ENCODE measurements around the gene SERPINB10.

SERPINB10 gene

GRCh38 chr18:63951302-63951705 is 43.5 kb downstream of the SERPINB10 start:
- DNase-seq: no peak

DNA sequence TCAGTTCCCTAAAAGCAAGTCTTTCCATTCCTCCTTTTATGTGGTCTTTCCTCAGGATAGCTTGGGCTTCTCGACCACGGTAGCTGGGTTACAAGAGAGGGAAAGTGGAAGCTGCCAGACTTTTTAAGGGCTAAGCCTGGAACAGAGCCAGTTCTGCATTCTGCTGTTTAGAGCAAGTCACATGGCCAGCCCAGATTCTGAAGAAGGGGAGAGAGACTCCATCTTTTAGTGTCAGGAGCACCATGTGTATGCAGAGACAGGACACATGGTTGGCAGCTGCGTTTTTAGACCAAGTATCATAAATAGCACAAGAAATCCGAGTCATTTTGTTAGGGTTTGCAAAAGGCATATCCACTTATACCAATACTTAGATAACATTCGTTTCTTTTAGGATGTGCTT is 46.1 kb downstream of the SERPINB10 start:
- no peak for DNase-seq

DNA sequence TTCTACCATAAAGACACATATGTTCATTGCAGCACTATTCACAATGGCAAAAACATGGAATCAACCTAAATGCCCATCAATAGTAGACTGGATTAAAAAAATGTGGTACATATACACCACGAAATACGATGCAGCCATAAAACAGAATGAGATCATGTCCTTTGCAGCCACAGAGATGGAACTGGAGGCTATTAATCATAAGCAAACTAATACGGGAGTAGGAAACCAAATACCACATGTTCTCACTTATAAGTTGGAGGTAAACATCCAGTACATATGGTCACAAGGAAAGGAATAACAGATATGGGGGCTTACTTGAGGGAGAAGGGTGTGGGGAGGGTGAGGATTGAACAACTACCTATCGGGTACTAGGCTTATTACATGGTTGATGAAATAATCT is 49.0 kb downstream of the SERPINB10 start:
- no peak for DNase-seq

GRCh38 chr18:63960891-63961290 is 53.1 kb downstream of the SERPINB10 start:
- no peak for DNase-seq

- no peak for DNase-seq
Measured at GRCh38 chr18:63961435-63961980, 53.8 kb downstream of the SERPINB10 start.

- no peak for DNase-seq
Measured at GRCh38 chr18:63962137-63962536, 54.4 kb downstream of the SERPINB10 start.

GRCh38 chr18:63963615-63964256 is 56.0 kb downstream of the SERPINB10 start:
- DNase-seq: peak; percentile 63

- DNase-seq: no peak
Measured at GRCh38 chr18:63964908-63965307, 57.1 kb downstream of the SERPINB10 start.

GRCh38 chr18:63965716-63966330 is 58.1 kb downstream of the SERPINB10 start:
- no peak for DNase-seq

GRCh38 chr18:63969942-63970808 is 62.4 kb downstream of the SERPINB10 start, which contains the start of gene SERPINB8:
TSS of gene SERPINB8 (plus strand) at chr18:63970081. CDS start at chr18:63978309, 8,228 bp downstream.
- DNase-seq: peak; percentile 99

DNA sequence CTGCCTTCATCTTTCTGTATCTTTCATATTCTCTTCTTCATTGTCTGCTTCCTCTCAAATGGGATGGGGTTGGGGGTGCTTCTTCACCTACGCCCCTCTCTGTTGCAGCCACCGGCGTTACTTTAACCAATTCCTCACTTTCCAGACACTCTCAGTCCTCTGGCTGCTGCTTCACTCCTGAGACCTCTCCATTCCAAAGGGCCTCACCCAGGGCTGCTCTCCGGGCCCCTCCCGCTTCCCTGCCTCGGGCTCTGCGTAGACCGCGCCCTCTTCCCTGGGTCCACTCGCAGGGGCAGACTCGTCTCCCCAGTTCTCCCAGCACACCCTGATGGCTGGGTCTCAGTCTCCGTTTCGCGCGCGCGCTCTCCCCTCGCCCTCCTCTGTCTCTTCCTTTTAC is 63.0 kb downstream of the SERPINB10 start:
- peak; percentile 89 for DNase-seq

GRCh38 chr18:63971320-63972001 is 63.7 kb downstream of the SERPINB10 start:
- DNase-seq: no peak

- no peak for DNase-seq
Measured at GRCh38 chr18:63972002-63972376, 64.2 kb downstream of the SERPINB10 start.

GRCh38 chr18:63974991-63975390 is 67.2 kb downstream of the SERPINB10 start:
- no peak for DNase-seq

GRCh38 chr18:63975628-63976027 is 67.9 kb downstream of the SERPINB10 start:
- no peak for DNase-seq

GRCh38 chr18:63977040-63977439 is 69.3 kb downstream of the SERPINB10 start:
- DNase-seq: no peak

GRCh38 chr18:63979409-63979920 is 71.7 kb downstream of the SERPINB10 start:
- DNase-seq: peak; percentile 81

GRCh38 chr18:63980027-63980426 is 72.3 kb downstream of the SERPINB10 start:
- DNase-seq: no peak

GRCh38 chr18:63980896-63981460 is 73.2 kb downstream of the SERPINB10 start:
- DNase-seq: no peak

- no peak for DNase-seq
Measured at GRCh38 chr18:63981719-63982118, 74.0 kb downstream of the SERPINB10 start.

GRCh38 chr18:63982361-63982760 is 74.6 kb downstream of the SERPINB10 start:
- DNase-seq: no peak

Measured in islet precursor cell (in vitro differentiated cells).